GM12872 (cell line): ENCODE results near the gene WDR43.

Experiments
- CTCF ChIP-seq: IDR thresholded peaks from 3 replicates; pipeline ENCODE4 v1.5.1; 2011; ENCODE audit warnings: low read depth, mild to moderate bottlenecking, low read length, moderate library complexity; ENCODE audit not compliant: insufficient read depth

The WDR43 gene

GRCh38 chr2:28934769-28935168 lies 40.3 kb downstream of the WDR43 start:
- TF ChIP-seq CTCF: no peak

GRCh38 chr2:28941008-28941407 lies 46.5 kb downstream of the WDR43 start:
- TF ChIP-seq CTCF: no peak

- no peak for TF ChIP-seq CTCF
Measured at GRCh38 chr2:28944535-28945248, 50.2 kb downstream of the WDR43 start.

GRCh38 chr2:28948160-28948559 lies 53.7 kb downstream of the WDR43 start:
- no peak for TF ChIP-seq CTCF

GRCh38 chr2:28949190-28949589 lies 54.7 kb downstream of the WDR43 start:
- no peak for TF ChIP-seq CTCF

GRCh38 chr2:28949617-28950305 lies 55.3 kb downstream of the WDR43 start:
- no peak for TF ChIP-seq CTCF

- no peak for TF ChIP-seq CTCF
Measured at GRCh38 chr2:28950941-28951630, 56.6 kb downstream of the WDR43 start.
